VCaP (cell line): ENCODE measurements around the gene MX2.

Source experiments
- H3K27ac ChIP-seq: fragments of 450-650 bp; 2 replicates; pipeline ENCODE4 v1.5.1; 2017
- CTCF ChIP-seq: fragments of 450-650 bp; conservative IDR thresholded peaks from 2 replicates; pipeline ENCODE4 v1.5.1; 2017; ENCODE audit warnings: mild to moderate bottlenecking, moderate library complexity

MX2 gene

DNA sequence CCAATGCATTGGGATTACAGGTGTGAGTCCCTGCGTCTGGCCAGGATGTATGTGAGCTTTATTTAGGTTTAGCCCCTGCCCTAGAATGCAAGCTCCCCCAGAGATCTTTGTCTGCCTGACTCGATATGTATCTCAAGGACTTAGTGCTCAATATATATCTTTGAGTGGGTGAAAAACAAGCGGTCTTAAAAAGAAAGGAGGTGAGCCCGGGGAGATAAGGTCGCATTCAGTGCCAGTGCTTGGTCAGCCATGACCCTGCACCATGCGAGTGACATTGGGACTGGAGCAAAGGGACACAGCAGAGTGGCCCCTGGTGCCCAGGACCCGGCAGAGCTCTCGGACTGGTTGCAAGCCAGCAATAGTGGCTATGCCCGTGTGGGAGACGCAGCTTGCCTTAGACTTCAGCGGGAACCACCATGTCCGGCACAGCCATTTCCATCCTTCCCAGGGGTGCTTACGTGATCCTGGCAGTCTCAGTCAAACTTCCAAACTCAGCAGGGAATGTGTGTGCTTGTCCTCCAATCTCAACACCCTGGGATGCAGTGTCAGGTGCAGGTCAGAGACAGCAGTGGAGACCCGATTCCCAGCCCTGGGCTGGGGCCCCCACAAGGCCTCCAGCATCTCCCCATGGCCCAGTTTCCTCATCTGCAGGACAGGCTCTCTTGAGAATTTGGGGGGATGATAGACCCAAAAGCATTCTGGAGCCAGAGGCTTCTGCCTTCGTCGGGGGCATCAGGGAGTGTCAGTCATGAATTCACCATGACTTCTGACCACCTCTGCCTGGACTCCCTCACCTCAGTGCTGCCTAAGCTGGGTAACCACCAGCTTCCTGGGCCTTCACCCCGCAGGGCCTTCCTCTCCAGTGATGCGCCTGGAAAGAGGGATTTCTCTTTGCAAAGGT, 1.8 kb downstream of the MX2 start:
- TF ChIP-seq CTCF: no peak
- no peak overlapping the region for H3K27ac ChIP-seq

GRCh38 chr21:41364308-41364707, 2.5 kb downstream of the MX2 start:
- no peak overlapping the region for H3K27ac ChIP-seq
- TF ChIP-seq CTCF: no peak

GRCh38 chr21:41365377-41366107, 3.7 kb downstream of the MX2 start:
- no peak for TF ChIP-seq CTCF
- no peak overlapping the region for H3K27ac ChIP-seq

DNA sequence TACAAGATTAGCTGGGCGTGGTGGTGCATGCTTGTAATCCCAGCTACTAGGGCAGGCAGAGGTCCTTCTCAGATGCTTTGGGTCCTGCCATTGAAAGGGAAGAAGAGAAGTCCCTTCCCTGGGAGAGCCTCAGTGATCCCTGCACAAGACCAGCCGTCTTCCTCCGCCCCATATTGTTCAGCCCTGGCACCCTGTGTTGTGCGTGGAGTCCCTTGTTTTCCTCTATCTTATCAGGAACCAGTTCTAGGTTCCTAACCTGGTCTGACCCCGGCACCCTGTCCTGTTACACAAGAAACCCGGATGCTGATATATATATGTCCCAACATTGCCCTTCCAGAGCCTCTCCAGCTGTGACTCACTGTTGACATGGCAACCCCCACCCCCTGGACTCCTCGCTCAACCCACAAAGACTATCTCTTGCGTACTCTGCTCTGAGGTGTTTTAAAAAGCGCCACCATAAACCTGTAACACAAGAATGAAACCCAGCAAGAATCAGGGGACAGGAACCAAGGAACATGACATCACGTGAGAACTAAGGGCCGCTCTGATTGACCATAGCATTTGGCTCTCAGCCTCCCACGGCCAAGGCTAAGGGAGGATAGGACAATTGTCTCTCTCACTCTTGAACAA, 4.8 kb downstream of the MX2 start:
- TF ChIP-seq CTCF: no peak
- no peak overlapping the region for H3K27ac ChIP-seq

GRCh38 chr21:41367301-41367944, 5.6 kb downstream of the MX2 start:
- H3K27ac ChIP-seq: no peak overlapping the region
- no peak for TF ChIP-seq CTCF

GRCh38 chr21:41367945-41368734, 6.3 kb downstream of the MX2 start:
- no peak overlapping the region for H3K27ac ChIP-seq
- TF ChIP-seq CTCF: no peak
